LNCaP clone FGC (cell line): ENCODE data around the gene MYLK3.
A peak's percentile ranks its signal among the peaks of the same experiment; 100 is the strongest.
"Not testable (repeated sequence)": the region's sequence is repeated elsewhere in the genome, so short reads cannot be mapped to it uniquely, and the experiment has no call there.

Source experiments
- DNase-seq: peaks from one replicate; pipeline ENCODE4 v3.0.0-alpha.2; 2011; ENCODE audit warnings: low read depth
- H3K4me3 ChIP-seq: 2 replicates; pipeline ENCODE4 v1.5.1; 2011; ENCODE audit warnings: mild to moderate bottlenecking, low read depth, low read length, control low read depth
- TF ChIP-seq, protein P1 (sequence below): IDR thresholded peaks from 2 replicates; pipeline ENCODE4 v1.5.1; 2012; ENCODE audit warnings: mild to moderate bottlenecking; ENCODE audit not compliant: control insufficient read depth, insufficient read depth; ENCODE audit errors: extremely low read depth

Gene MYLK3

DNA sequence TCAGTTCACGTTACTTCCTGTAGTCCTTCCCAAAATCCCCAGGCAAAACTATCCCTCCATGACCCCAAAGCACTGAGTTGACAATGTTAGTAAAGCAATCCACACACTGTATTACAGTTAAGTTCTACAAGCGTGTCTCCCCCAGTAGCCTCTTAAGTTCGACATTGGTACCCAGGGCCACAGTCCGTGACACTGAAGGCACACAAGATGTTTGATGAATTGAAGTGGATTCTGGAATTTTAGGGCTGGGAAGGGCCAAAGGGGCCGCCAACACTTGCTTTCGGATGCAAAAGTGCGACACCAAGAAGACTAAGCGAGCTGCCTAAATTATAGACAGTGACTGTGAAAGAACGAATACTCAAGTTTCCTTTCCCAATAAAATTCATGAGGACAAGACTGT, 60.7 kb downstream of the MYLK3 start:
- H3K4me3 ChIP-seq, result peak overlapping the region; percentile 97
- DNase-seq, result no peak
- TF ChIP-seq, protein P1, sequence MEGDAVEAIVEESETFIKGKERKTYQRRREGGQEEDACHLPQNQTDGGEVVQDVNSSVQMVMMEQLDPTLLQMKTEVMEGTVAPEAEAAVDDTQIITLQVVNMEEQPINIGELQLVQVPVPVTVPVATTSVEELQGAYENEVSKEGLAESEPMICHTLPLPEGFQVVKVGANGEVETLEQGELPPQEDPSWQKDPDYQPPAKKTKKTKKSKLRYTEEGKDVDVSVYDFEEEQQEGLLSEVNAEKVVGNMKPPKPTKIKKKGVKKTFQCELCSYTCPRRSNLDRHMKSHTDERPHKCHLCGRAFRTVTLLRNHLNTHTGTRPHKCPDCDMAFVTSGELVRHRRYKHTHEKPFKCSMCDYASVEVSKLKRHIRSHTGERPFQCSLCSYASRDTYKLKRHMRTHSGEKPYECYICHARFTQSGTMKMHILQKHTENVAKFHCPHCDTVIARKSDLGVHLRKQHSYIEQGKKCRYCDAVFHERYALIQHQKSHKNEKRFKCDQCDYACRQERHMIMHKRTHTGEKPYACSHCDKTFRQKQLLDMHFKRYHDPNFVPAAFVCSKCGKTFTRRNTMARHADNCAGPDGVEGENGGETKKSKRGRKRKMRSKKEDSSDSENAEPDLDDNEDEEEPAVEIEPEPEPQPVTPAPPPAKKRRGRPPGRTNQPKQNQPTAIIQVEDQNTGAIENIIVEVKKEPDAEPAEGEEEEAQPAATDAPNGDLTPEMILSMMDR, result no peak

DNA sequence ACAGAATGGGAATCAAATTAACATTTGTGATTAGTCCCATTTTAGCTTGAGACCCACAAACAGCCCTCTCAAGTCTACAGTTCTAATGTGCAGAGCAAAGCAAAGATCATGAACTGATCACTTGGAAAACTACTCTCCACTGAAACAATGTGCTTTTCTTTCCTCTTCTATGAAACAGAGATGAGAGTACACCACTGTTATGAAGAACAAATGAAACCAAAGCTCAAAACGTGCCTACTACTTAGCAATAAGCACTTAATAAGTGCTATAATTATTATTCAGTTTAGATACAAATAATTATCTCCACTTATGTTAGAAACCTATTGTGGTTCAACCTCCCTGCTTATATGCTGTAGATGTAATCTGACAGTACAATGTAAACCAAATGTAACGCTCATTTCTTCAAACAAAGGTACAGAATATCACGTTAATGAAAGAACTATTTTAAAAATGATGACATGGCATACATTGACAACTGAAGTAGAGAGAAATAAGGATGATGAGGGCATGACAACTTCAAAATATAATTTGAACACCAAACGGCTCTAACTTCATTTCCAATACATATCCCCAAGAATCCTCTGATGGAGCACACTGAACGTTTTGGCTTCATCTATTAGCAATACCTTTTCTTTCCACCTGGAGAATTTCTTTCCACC, 61.2 kb downstream of the MYLK3 start:
- TF ChIP-seq, protein P1, result no peak
- peak overlapping the region; percentile 97 for H3K4me3 ChIP-seq
- DNase-seq, result no peak

DNA sequence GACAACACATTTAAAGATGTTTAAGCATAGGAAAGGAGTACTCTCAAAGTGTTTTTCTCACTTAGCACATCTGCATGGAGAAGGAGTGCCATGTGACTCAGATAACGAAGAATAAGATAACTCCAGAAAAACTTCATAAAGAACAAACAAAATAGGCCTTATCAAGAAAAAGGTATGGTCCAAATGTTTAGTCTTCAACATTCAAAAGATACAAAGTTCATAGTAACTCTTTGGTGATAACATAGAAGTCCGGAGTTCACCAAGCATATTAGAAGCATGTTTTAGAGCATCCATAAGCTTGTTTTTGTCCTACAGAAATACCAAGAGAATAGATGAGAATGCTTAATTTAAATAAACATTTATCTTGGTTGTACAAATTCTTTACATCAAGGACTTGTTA, 66.3 kb downstream of the MYLK3 start:
- H3K4me3 ChIP-seq, DNase-seq: not testable (repeated sequence)

DNA sequence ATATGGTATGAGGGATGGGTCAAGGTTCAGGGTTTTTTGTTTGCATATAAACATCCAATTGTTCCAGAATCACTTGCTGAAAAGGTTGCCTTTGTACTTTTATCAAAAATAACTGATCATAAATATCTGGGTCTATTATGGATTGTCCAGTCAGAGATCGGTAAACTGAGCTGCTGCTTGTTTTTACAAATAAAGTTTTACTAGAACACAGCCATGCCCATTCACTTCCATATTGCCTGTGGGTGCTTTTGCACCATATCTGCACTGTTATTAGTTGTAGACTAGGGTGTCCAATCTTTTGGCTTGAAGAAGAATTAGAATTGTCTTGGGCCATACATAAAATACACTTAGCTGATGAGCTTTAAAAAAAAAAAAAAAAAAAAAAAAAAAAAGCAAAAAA, 70.2 kb downstream of the MYLK3 start:
- not testable (repeated sequence) for DNase-seq, H3K4me3 ChIP-seq

DNA sequence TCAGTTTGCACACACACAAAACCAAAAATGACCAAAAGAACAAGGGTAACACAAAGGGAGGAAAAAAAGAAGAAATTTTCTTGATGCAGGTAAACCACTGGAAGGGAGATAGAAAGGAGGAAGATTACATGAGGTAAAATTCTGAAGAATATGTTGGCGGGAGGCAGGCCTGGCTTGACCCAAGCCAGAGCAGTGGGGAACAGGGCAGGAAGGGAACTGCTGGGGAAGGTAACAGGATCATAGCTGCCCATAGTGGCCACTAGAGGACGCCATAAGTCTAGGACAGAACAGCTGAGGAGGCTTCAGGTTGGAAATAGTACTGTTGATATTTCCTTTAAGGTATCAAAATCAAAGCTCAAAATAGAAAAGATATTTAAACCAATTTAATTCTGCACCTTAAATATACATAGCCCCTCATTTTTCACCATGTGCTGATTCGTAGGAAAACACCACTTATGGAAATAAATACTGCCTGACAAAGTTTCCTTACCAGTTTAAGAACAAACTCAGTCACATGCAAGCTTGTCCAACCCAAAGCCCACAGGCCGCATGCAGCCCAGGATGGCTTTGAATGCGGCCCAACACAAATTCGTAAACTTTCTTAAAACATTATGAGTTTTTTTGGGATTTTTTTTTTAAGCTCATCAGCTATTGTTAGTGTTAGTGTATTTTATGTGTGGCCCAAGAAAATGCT, 74.7 kb downstream of the MYLK3 start:
- TF ChIP-seq, protein P1, result peak; percentile 97
- no peak for DNase-seq
- no peak overlapping the region for H3K4me3 ChIP-seq

DNA sequence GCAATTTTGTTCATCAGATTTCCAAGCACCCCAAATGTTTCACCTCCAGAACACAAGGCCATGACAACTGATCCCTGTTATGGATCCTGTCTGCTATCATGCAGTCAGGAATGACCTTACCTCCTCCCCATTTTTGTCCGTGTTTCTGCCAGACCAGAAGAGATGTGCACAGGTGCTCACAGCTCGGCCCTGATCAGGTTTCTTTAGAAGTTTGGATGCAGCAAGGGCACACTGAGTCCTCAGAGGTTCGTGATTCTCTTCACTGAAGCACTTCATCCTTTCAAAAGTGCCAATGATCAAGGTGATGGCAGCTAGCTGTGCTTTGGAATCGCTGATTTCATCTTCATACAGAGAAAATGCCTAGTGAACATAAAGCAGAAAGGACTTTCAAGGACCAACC, 86.0 kb downstream of the MYLK3 start:
- DNase-seq, result no peak
- no peak overlapping the region for H3K4me3 ChIP-seq
- TF ChIP-seq, protein P1, result no peak

DNA sequence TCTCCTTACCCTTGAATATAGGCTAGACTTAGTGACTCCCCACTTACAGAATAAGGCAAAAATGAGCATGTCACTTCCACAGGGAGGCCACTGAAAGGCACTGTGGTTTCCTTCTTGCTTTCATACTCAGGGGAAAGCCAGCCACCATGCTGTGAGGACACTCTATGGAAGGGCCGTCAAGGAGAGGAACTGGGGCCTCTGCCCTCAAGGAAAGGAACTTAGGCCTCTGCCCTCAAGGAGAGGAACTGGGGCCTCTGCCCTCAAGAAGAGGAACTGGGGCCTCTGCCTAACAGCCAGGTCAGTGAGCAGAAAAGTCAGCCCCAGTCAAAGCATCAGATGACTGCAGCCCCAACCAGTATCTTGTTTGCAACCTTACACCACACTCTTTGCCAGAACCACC, 89.2 kb downstream of the MYLK3 start:
- TF ChIP-seq, protein P1, result no peak
- no peak for DNase-seq
- H3K4me3 ChIP-seq, result no peak overlapping the region
